ENCODE data around the gene TPT1. TPM values are rescaled to one million over a fixed set of nuclear protein-coding genes. Genes with fewer than 3 reads are reported as not detected.

The TPT1 gene
- total and polyA plus RNA-seq, 12 donors, result 3,297 to 6,104 (median 3,852) TPM

DNA sequence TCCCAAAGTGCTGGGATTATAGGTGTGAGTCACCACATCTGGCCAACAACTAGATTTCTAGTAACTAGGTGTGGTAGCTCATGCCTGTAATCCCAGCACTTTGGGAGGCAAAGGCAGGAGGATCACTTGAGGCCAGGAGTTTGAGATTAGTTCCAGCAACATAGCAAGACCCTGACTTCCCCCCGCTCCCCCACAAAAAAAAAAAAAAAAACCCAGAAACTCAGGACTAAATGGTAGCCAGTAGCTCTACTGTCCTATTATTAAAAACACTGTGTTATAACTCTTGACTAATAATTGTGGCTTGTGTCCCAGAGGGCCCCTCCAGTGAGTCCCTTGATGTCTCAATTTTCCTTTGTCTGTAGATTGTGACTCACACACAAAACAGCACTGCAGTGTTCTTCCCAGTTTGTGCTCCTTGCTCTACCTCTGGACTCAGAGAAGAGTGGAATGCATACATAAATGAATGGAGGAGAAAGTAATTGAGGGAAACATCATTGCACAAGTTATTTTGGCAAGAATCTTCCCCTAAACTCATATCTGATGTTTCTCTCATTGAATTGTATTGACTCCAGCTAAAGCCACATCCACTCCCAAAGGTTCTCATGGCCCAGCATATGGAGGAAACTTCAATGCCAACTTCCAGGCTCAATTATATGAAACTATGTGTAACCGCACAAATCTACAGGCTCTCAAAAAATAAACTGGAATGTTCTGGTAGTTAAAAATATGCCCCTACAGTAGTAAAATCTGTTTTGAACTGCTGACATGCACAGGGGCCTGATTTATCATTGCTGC lies 8.8 kb downstream of the TPT1 start:
- intact Hi-C loops (cut with DNase I), result no loop called here
- H3K36me3 ChIP-seq, result peaks cover 0 to 43% (median 22%) of the 10 kb centered on the region in 9 donors
- 84 to 92% methylated on average over 2 of the region's 2 CpGs for WGBS, 2 donors
- H3K4me3 ChIP-seq, result no peak overlapping the region
- DNase-seq (no peak), ATAC-seq (peak in 2 of 8 donors; percentile 8 to 60)
- TF ChIP-seq, protein P1, sequence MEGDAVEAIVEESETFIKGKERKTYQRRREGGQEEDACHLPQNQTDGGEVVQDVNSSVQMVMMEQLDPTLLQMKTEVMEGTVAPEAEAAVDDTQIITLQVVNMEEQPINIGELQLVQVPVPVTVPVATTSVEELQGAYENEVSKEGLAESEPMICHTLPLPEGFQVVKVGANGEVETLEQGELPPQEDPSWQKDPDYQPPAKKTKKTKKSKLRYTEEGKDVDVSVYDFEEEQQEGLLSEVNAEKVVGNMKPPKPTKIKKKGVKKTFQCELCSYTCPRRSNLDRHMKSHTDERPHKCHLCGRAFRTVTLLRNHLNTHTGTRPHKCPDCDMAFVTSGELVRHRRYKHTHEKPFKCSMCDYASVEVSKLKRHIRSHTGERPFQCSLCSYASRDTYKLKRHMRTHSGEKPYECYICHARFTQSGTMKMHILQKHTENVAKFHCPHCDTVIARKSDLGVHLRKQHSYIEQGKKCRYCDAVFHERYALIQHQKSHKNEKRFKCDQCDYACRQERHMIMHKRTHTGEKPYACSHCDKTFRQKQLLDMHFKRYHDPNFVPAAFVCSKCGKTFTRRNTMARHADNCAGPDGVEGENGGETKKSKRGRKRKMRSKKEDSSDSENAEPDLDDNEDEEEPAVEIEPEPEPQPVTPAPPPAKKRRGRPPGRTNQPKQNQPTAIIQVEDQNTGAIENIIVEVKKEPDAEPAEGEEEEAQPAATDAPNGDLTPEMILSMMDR (IDR thresholded peaks at IDR 0.05), result no peak
- H3K27ac ChIP-seq, result peak overlapping the region in 8 of 10 donors; percentile 4 to 70 (median 17)
- H3K27me3 ChIP-seq, result no peaks in the 10 kb centered on the region
- H3K9me3 ChIP-seq, result no peaks in the 10 kb centered on the region
- H3K4me1 ChIP-seq, result peaks cover 18 to 100% (median 79%) of the 10 kb centered on the region in 9 donors

DNA sequence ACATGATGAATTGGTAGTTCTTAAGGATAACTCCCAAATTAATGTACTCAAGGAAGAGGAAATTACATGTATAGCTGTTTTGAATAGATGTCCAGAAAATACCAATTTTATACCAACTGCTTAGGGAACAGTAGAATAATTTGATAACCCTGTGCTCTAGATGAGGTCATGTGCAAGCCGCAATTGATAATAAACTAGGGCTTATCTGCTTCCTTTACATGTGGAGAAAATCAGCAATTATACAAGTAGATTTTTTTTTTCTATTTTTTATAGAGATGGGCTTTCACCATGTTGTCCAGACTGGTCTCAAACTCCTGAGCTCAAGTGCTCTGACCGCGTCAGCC lies 9.3 kb downstream of the TPT1 start:
- ATAC-seq, result no peak
- no peaks in the 10 kb centered on the region for H3K27me3 ChIP-seq
- intact Hi-C loops (cut with DNase I), result no loop called here
- H3K36me3 ChIP-seq, result peaks cover 0 to 37% (median 16%) of the 10 kb centered on the region in 9 donors
- H3K9me3 ChIP-seq, result no peaks in the 10 kb centered on the region
- H3K27ac ChIP-seq, result peak overlapping the region in 8 of 10 donors; percentile 4 to 70 (median 17)
- TF ChIP-seq, protein P1 (IDR thresholded peaks at IDR 0.05), result no peak
- no peak for DNase-seq
- H3K4me1 ChIP-seq, result peaks cover 15 to 100% (median 74%) of the 10 kb centered on the region in 9 donors
- no peak overlapping the region for H3K4me3 ChIP-seq
- 73 to 75% methylated on average over 3 of the region's 3 CpGs for WGBS, 2 donors

DNA sequence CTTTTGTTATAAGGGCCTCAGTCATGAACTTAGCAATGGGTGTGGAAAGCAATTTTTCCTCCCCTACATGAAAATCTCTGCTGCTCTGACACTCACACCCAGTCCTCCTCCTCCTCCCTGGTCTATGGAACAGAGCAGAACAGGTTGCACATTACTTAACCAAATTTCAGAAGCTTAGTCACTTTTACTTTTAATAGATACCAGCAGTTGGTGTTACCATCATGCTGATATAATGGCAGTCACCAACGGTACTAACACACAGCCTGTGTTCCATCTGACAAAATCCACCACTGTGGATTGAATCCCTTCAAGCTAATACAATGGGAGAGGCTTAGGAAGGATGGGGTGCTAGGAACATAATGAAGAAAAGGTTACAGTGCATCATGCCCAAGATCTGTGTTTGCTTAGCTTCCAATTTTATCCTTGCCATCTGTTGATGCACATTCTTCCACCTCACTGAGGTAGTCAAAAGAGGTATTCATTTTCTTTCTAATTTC lies 9.8 kb downstream of the TPT1 start:
- ATAC-seq, result no peak
- H3K27me3 ChIP-seq, result no peaks in the 10 kb centered on the region
- peaks cover 0 to 4% (median 0%) of the 10 kb centered on the region in 11 donors for H3K9me3 ChIP-seq
- no peak for DNase-seq
- peaks cover 15 to 100% (median 72%) of the 10 kb centered on the region in 9 donors for H3K4me1 ChIP-seq
- peak overlapping the region in 5 of 10 donors; percentile 4 to 91 (median 37) for H3K27ac ChIP-seq
- 71 to 75% methylated on average over 1 of the region's 1 CpG for WGBS, 2 donors
- intact Hi-C loops (cut with DNase I), result no loop called here
- peaks cover 0 to 32% (median 11%) of the 10 kb centered on the region in 9 donors for H3K36me3 ChIP-seq
- TF ChIP-seq, protein P1 (IDR thresholded peaks at IDR 0.05), result no peak
- no peak overlapping the region for H3K4me3 ChIP-seq

DNA sequence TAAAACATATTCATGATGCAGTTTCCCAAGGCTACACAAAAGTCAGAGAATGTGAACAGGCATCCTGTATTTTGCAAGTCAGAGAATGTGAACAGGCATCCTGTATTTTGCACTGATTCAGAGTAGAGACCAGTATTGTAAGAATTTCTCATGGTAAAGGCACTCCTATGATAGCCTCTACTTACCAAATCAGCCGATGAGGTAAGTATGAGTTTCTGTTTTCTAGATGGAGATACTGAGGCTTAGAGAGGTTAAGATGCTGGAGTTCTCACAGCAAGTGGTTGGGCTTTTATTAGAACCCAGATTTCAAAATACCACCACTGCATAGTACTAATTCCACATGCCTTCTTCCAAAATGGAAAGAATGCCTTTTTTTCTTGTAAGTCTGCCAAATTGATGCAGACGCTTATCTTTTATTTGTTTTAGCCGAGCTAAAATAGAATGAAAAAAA lies 12.3 kb downstream of the TPT1 start:
- peak overlapping the region in 9 of 10 donors; percentile 73 to 92 (median 85) for H3K27ac ChIP-seq
- TF ChIP-seq, protein P1 (IDR thresholded peaks at IDR 0.05), result no peak
- peaks cover 0 to 4% (median 0%) of the 10 kb centered on the region in 11 donors for H3K9me3 ChIP-seq
- intact Hi-C loops (cut with DNase I), result no loop called here
- WGBS, 2 donors, result 20 to 26% methylated on average over 3 of the region's 3 CpGs
- peaks cover 0 to 8% (median 0%) of the 10 kb centered on the region in 9 donors for H3K36me3 ChIP-seq
- H3K27me3 ChIP-seq, result no peaks in the 10 kb centered on the region
- H3K4me1 ChIP-seq, result peaks cover 11 to 95% (median 64%) of the 10 kb centered on the region in 9 donors
- H3K4me3 ChIP-seq, result peak overlapping the region in 5 of 10 donors; percentile 29 to 45 (median 36)
- ATAC-seq (no peak), DNase-seq (no peak)

All from heart right ventricle (tissue), 16 donors.